SK-N-SH (cell line): ENCODE results near the gene MTFP1.

ENCODE experiments used
- CHD2 ChIP-seq: fragments of 150-350 bp; IDR thresholded peaks from 2 replicates; pipeline ENCODE4 v1.6.1; 2018; ENCODE audit warnings: low read length; ENCODE audit not compliant: partially characterized antibody
- CTCF ChIP-seq: fragments of 200-600 bp; sonication (generic); IDR thresholded peaks from 2 replicates; pipeline ENCODE4 v1.6.1; 2017; ENCODE audit warnings: antibody characterized with exemption, mild to moderate bottlenecking, moderate library complexity
- EP300 ChIP-seq, 2 experiments: IDR thresholded peaks; 2 replicates each; pipeline versions ENCODE4 v1.4.0 to v1.6.1; 2012; ENCODE audit warnings: borderline replicate concordance in 1 of 2, low read depth in 1 of 2, low read length in 1 of 2
- EZH2phosphoT487 ChIP-seq: fragments of 200-600 bp; sonication (generic); IDR thresholded peaks from 2 replicates; pipeline ENCODE4 v1.6.1; 2017; ENCODE audit warnings: low read depth, mixed run types, mild to moderate bottlenecking, antibody characterized with exemption, moderate library complexity, borderline replicate concordance
- MXI1 ChIP-seq: IDR thresholded peaks from 2 replicates; pipeline ENCODE4 v1.6.1; 2012; ENCODE audit warnings: mild to moderate bottlenecking, low read depth, low read length, improper control_type of control experiment
- POLR2AphosphoS5 ChIP-seq: IDR thresholded peaks from 2 replicates; pipeline ENCODE4 v1.6.1; 2012; ENCODE audit warnings: low read depth, low read length
- REST ChIP-seq: IDR thresholded peaks from 2 replicates; pipeline ENCODE4 v1.6.1; 2012; ENCODE audit warnings: mild to moderate bottlenecking, low read depth, low read length, moderate library complexity
- RFX5 ChIP-seq: IDR thresholded peaks from 2 replicates; pipeline ENCODE4 v1.6.1; 2012; ENCODE audit warnings: mild to moderate bottlenecking, improper control_type of control experiment, low read length
- SIN3A ChIP-seq: IDR thresholded peaks from 2 replicates; pipeline ENCODE4 v1.6.1; 2012; ENCODE audit warnings: low read depth, mild to moderate bottlenecking, low read length, moderate library complexity, borderline replicate concordance
- TAF1 ChIP-seq: IDR thresholded peaks from 2 replicates; pipeline ENCODE4 v1.6.1; 2012; ENCODE audit warnings: low read depth, mild to moderate bottlenecking, low read length, moderate library complexity, borderline replicate concordance
- TCF12 ChIP-seq: IDR thresholded peaks from 2 replicates; pipeline ENCODE4 v1.4.0; 2012
- USF1 ChIP-seq: IDR thresholded peaks from 2 replicates; pipeline ENCODE4 v1.4.0; 2012; ENCODE audit warnings: low read depth, borderline replicate concordance
- TF ChIP-seq, protein P1 (sequence below): fragments of 150-350 bp; IDR thresholded peaks from 2 replicates; pipeline ENCODE4 v1.6.1; 2017; ENCODE audit warnings: antibody characterized with exemption, low read length, low read depth, borderline replicate concordance
- TF ChIP-seq, protein P2 (sequence below): IDR thresholded peaks from 2 replicates; pipeline ENCODE4 v1.4.0; 2012; ENCODE audit warnings: low read depth

- no peak for TF ChIP-seq EP300 (IDR thresholded peaks at IDR 0.05; ENCODE audit: borderline replicate concordance in 1 of 2, low read depth in 1 of 2, low read length in 1 of 2)
- TF ChIP-seq MXI1, result no peak
- TF ChIP-seq CTCF, result no peak
- TF ChIP-seq, protein P1, sequence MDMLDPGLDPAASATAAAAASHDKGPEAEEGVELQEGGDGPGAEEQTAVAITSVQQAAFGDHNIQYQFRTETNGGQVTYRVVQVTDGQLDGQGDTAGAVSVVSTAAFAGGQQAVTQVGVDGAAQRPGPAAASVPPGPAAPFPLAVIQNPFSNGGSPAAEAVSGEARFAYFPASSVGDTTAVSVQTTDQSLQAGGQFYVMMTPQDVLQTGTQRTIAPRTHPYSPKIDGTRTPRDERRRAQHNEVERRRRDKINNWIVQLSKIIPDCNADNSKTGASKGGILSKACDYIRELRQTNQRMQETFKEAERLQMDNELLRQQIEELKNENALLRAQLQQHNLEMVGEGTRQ, result no peak
- no peak for TF ChIP-seq TCF12
- no peak for TF ChIP-seq EZH2phosphoT487
- no peak for TF ChIP-seq POLR2AphosphoS5
- no peak for TF ChIP-seq SIN3A
- no peak for TF ChIP-seq RFX5
- no peak for TF ChIP-seq TAF1
- TF ChIP-seq, protein P2, sequence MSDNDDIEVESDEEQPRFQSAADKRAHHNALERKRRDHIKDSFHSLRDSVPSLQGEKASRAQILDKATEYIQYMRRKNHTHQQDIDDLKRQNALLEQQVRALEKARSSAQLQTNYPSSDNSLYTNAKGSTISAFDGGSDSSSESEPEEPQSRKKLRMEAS, result no peak
- TF ChIP-seq CHD2, result no peak
- no peak for TF ChIP-seq REST
- TF ChIP-seq USF1, result no peak
Observed at GRCh38 chr22:30433227-30433626, 7.7 kb downstream of the MTFP1 start.
